Measurements from ENCODE around the gene TMEM255B. TPM values are rescaled to one million over a fixed set of nuclear protein-coding genes. Genes with fewer than 3 reads are reported as not detected.
"Not testable (repeated sequence)": the region's sequence is repeated elsewhere in the genome, so short reads cannot be mapped to it uniquely, and the experiment has no call there.

TMEM255B gene
- total RNA-seq, 4 donors from 2014 or later: 2.0 to 4.8 (median 3.4) TPM

DNA sequence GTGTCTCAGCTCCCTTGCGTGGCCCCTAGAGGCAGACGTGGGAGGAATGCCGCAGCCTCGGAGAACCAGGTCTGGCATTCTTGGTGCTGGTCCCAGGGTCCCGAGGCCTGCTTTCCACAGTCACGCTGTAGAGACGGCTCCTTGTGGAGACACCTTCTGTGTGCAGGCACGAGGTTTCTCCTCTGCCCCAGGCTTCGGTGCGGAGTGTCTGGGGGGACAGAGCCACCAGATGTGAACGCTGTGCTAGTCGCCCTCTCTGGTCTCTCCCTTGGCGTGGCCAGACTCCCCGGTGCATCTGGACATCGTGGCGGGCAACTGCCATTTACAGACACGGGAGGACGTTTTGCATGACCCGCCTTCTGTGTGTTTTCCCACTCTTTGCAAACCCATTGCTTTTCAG lies 7.5 kb upstream of the TMEM255B start:
- TF ChIP-seq, protein P1, sequence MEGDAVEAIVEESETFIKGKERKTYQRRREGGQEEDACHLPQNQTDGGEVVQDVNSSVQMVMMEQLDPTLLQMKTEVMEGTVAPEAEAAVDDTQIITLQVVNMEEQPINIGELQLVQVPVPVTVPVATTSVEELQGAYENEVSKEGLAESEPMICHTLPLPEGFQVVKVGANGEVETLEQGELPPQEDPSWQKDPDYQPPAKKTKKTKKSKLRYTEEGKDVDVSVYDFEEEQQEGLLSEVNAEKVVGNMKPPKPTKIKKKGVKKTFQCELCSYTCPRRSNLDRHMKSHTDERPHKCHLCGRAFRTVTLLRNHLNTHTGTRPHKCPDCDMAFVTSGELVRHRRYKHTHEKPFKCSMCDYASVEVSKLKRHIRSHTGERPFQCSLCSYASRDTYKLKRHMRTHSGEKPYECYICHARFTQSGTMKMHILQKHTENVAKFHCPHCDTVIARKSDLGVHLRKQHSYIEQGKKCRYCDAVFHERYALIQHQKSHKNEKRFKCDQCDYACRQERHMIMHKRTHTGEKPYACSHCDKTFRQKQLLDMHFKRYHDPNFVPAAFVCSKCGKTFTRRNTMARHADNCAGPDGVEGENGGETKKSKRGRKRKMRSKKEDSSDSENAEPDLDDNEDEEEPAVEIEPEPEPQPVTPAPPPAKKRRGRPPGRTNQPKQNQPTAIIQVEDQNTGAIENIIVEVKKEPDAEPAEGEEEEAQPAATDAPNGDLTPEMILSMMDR (IDR thresholded peaks at IDR 0.05): no peak
- no peak for TF ChIP-seq POLR2A (IDR thresholded peaks at IDR 0.05)
- intact Hi-C loops (cut with DNase I; ENCODE audit: low total_unique reads): no loop called here
- DNase-seq (ENCODE audit: low spot score in 2 of 2): no peak
- H3K4me3 ChIP-seq (ENCODE audit: low read depth, poor library complexity, severe bottlenecking): no peak overlapping the region
- 90 to 96% methylated on average over 14 to 19 of the region's 19 CpGs for WGBS, 2 donors

DNA sequence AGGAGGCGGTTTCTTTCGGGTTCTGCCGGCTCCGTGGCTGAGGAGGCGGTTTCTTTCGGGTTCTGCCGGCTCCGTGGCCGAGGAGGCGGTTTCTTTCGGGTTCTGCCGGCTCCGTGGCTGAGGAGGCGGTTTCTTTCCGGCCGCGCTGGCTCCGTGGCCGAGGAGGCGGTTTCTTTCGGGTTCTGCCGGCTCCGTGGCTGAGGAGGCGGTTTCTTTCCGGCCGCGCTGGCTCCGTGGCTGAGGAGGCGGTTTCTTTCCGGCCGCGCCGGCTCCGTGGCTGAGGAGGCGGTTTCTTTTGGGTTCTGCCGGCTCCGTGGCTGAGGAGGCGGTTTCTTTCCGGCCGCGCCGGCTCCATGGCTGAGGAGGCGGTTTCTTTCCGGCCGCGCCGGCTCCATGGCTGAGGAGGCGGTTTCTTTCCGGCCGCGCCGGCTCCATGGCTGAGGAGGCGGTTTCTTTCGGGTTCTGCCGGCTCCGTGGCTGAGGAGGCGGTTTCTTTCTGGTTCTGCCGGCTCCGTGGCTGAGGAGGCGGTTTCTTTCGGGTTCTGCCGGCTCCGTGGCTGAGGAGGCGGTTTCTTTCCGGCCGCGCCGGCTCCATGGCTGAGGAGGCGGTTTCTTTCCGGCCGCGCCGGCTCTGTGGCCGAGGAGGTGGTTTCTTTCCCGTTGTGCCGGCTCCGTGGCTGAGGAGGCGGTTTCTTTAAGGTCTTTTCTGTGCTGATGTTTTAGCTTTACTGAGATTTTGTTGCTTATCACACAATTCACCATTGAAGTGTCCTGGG lies 6.6 kb upstream of the TMEM255B start:
- H3K4me3 ChIP-seq (ENCODE audit: low read depth, poor library complexity, severe bottlenecking); intact Hi-C loops (cut with DNase I; ENCODE audit: low total_unique reads); DNase-seq (ENCODE audit: low spot score in 2 of 2): not testable (repeated sequence)
- 88 to 92% methylated on average over 75 of the region's 78 CpGs for WGBS, 2 donors

DNA sequence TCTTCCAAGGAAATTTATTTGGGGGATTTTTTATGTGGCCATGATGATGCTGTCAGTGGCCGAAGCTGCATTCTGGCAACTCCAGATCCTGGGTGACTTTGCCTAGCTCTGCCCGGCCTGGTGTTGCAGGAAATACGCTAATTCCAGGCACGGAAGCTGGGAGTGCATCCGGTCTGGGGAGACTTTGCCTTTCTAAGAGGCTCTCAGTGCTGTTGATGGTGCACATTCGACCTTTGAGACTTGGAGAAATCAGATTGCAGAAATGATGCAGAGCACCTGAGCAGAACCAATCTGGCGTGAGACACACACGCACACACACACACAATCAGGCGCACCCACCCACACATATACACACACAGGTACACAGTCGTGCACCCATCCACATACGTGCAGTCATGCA lies 5.9 kb upstream of the TMEM255B start:
- TF ChIP-seq, protein P1 (IDR thresholded peaks at IDR 0.05): no peak
- TF ChIP-seq POLR2A (IDR thresholded peaks at IDR 0.05): no peak
- intact Hi-C loops (cut with DNase I; ENCODE audit: low total_unique reads): no loop called here
- no peak overlapping the region for H3K4me3 ChIP-seq (ENCODE audit: low read depth, poor library complexity, severe bottlenecking)
- WGBS, 2 donors: 79 to 81% methylated on average over 11 of the region's 11 CpGs
- DNase-seq (ENCODE audit: low spot score in 2 of 2): no peak

DNA sequence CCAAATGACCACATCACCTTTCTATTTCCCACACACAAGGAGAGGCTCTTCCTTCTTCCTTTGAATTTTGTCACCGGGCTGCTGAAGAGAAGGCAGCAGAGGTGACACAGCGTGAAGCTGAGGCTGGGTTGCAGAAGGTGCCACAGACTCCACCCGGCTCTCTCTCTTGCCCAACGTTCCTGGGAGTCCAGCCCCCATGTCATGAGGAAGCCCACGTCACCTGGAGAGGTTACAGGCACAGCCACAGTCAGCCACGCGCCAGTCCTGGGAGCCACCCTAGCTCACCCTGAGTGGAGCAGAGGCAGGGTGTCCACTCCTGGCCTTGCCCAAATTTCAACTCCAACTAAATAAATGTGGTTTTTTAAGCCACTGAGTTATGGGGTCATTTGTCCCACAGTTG lies 4.8 kb upstream of the TMEM255B start:
- H3K4me3 ChIP-seq (ENCODE audit: low read depth, poor library complexity, severe bottlenecking): no peak overlapping the region
- intact Hi-C loops (cut with DNase I; ENCODE audit: low total_unique reads): no loop called here
- TF ChIP-seq, protein P1 (IDR thresholded peaks at IDR 0.05): no peak
- no peak for TF ChIP-seq POLR2A (IDR thresholded peaks at IDR 0.05)
- 80 to 88% methylated on average over 7 of the region's 7 CpGs for WGBS, 2 donors
- no peak for DNase-seq (ENCODE audit: low spot score in 2 of 2)

DNA sequence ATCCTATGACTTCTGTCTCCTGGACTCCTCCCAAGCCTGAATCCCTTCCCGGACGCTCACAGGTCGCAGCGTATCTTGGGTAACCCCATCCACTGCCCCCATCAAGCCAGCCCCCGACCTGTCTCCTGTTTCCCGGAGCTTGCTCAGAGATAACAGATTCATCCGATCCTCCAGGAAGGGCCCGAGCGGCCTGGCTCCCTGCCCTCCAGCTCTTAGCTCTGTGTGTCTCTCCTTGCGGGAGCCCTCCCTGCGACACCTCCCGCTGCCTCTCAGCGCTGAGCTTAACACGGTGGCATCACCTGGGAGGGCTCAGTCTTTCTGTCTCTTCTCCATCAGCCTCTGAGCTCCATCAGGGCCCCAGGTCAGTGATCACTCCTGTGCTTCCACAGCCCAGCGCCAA lies 4.3 kb upstream of the TMEM255B start:
- TF ChIP-seq, protein P1 (IDR thresholded peaks at IDR 0.05): no peak
- TF ChIP-seq POLR2A (IDR thresholded peaks at IDR 0.05): no peak
- no peak overlapping the region for H3K4me3 ChIP-seq (ENCODE audit: low read depth, poor library complexity, severe bottlenecking)
- intact Hi-C loops (cut with DNase I; ENCODE audit: low total_unique reads): no loop called here
- 84 to 90% methylated on average over 15 of the region's 15 CpGs for WGBS, 2 donors
- no peak for DNase-seq (ENCODE audit: low spot score in 2 of 2)

DNA sequence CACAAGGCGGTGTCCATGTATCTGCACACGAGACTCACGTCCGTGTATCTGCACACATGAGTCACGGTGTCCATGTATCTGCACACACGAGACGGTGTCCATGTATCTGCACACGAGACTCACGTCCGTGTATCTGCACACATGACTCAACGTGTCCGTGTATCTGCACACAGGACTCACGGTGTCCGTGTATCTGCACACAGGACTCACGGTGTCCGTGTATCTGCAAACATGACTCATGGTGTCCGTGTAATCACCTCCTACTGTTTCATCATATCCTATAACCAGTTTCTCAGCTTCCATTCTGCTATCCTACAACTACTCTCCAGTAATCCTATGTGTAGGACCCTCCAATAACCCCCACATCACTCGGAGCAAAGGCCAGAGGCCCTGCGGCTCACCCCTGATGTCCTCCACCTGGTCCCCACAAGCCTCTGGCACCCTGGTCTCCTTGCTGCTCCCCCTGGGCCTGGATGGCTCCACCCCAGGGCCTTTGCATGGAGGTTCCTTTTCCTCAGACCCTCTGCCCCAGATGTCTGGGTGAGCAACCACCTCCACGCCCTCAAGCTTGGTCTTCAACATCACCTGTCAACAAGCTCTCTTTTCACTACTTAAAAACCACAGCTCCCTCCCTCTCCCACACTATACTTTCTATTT lies 2.5 kb upstream of the TMEM255B start:
- intact Hi-C loops (cut with DNase I; ENCODE audit: low total_unique reads): no loop called here
- no peak overlapping the region for H3K4me3 ChIP-seq (ENCODE audit: low read depth, poor library complexity, severe bottlenecking)
- DNase-seq (ENCODE audit: low spot score in 2 of 2): no peak
- WGBS, 2 donors: 89 to 92% methylated on average over 20 of the region's 20 CpGs
- TF ChIP-seq, protein P1 (IDR thresholded peaks at IDR 0.05): no peak
- TF ChIP-seq POLR2A (IDR thresholded peaks at IDR 0.05): no peak
